K562 (cell line): ENCODE measurements around the gene BCR. TPM values are rescaled to one million over a fixed set of nuclear protein-coding genes. Genes with fewer than 3 reads are reported as not detected.

Experiments used
- ATAC-seq: fragments of 200-7000 bp; cut with Tn5 transposase; 3 replicates; pipeline ENCODE4 v1.9.1; 2020; ENCODE audit warnings: moderate library complexity
- Bru-seq: library from RNA; stranded (reverse); fragments of 400-500 nt; gene quantifications from one replicate; lab custom pipeline; 2021; lab: Mats Ljungman, UMichigan
- BruChase-seq, 2 experiments: library from RNA; stranded (reverse); fragments of 400-500 nt; gene quantifications; one replicate each; lab custom pipeline; 2021; lab: Mats Ljungman, UMichigan
- BruUV-seq: library from RNA; stranded (reverse); fragments of 400-500 nt; replicated peaks from 2 replicates; lab custom pipeline; 2021; lab: Mats Ljungman, UMichigan
- CTCF ChIA-PET: fragments of 300-600 bp; formaldehyde crosslinking; extraction: SDS; loops from one replicate; lab custom pipeline; 2021; ENCODE audit warnings: low intra/inter-chr PET ratio; lab: Yijun Ruan, JAX
- POLR2A ChIA-PET: fragments of 300-600, 350-650 bp; sonication (Branson Sonifier 250); formaldehyde crosslinking; extraction: SDS; loops from one replicate; lab custom pipeline; 2021; ENCODE audit warnings: antibody characterized with exemption, inconsistent platforms; lab: Yijun Ruan, JAX
- DNase-seq, 4 experiments: peaks; one replicate each; pipeline versions ENCODE4 v3.0.0 to v3.0.0-alpha.2; 2011 to 2018; ENCODE audit warnings: low spot score in 3 of 4, mixed read lengths in 3 of 4; ENCODE audit errors: extremely low read depth in 1 of 4
- FAIRE-seq: peaks from 2 replicates; lab custom pipeline; 2011; peaks lifted over from hg19 to GRCh38; lab: Jason Lieb, UNC
- H2AFZ ChIP-seq: 2 replicates; pipeline ENCODE4 v1.6.0; 2011; ENCODE audit warnings: low read depth, low read length, control low read depth, inconsistent platforms
- H3K27ac ChIP-seq: fragments of 200-600 bp; 3 replicates; pipeline ENCODE4 v1.8.0; 2011; ENCODE audit warnings: low read depth, mild to moderate bottlenecking, control low read depth, inconsistent platforms, low read length, moderate library complexity, mixed read lengths; ENCODE audit errors: extremely low read depth
- H3K27me3 ChIP-seq, 2 experiments: fragments of 300-600 bp in 1 of 2; 2 replicates in 1 of 2; 3 replicates in 1 of 2; pipeline versions ENCODE4 v1.6.0 to v1.8.0; 2011; ENCODE audit warnings: inconsistent platforms in 2 of 2, low read length in 2 of 2, mild to moderate bottlenecking in 1 of 2, mixed read lengths in 1 of 2, moderate library complexity in 1 of 2; ENCODE audit not compliant: control insufficient read depth in 2 of 2, insufficient read depth in 2 of 2
- H3K36me3 ChIP-seq: fragments of 300-600 bp; 3 replicates; pipeline ENCODE4 v1.8.0; 2011; ENCODE audit warnings: mild to moderate bottlenecking, low read length, inconsistent platforms; ENCODE audit not compliant: control insufficient read depth, insufficient read depth
- H3K4me1 ChIP-seq, 2 experiments: fragments of 200-600 bp in 1 of 2; replicated peaks in 1 of 2; 2 replicates in 1 of 2; 3 replicates in 1 of 2; pipeline versions ENCODE4 v1.5.1 to v1.8.0; 2011; ENCODE audit warnings: inconsistent platforms in 2 of 2, low read length in 2 of 2, mild to moderate bottlenecking in 1 of 2, mixed read lengths in 1 of 2, moderate library complexity in 1 of 2; ENCODE audit not compliant: control insufficient read depth in 2 of 2, insufficient read depth in 2 of 2
- H3K4me2 ChIP-seq: 2 replicates; pipeline ENCODE4 v1.6.1; 2011; ENCODE audit warnings: low read length, control low read depth, inconsistent platforms, mixed read lengths; ENCODE audit not compliant: insufficient read depth
- H3K4me3 ChIP-seq: fragments of 200-600 bp; sonication (generic), shearing (Covaris generic); 2 replicates; pipeline ENCODE4 v1.5.1; 2016; ENCODE audit warnings: control low read depth, inconsistent platforms
- H3K79me2 ChIP-seq: fragments of 200-600 bp; 3 replicates; pipeline ENCODE4 v1.8.0; 2011; ENCODE audit warnings: low read length, inconsistent platforms; ENCODE audit not compliant: control insufficient read depth, insufficient read depth
- H3K9ac ChIP-seq, 2 experiments: 2 replicates each; pipeline versions ENCODE4 v1.6.0 to v1.6.1; 2011; ENCODE audit warnings: low read depth in 2 of 2, low read length in 2 of 2, control low read depth in 1 of 2, inconsistent platforms in 1 of 2, mild to moderate bottlenecking in 1 of 2, mixed read lengths in 1 of 2; ENCODE audit not compliant: insufficient read depth in 1 of 2
- H3K9me1 ChIP-seq: one replicate; pipeline ENCODE4 v1.6.0; 2011; ENCODE audit warnings: inconsistent platforms, mild to moderate bottlenecking, low read length, moderate library complexity; ENCODE audit not compliant: control insufficient read depth, insufficient read depth
- H3K9me3 ChIP-seq: replicated peaks from 2 replicates; pipeline ENCODE4 v1.5.1; 2011; ENCODE audit warnings: low read depth, low read length, inconsistent platforms; ENCODE audit not compliant: control insufficient read depth, insufficient read depth
- H4K20me1 ChIP-seq: replicated peaks from 2 replicates; pipeline ENCODE4 v1.6.1; 2011; ENCODE audit warnings: low read length, inconsistent platforms, mixed read lengths; ENCODE audit not compliant: control insufficient read depth, insufficient read depth
- DPF2 ChIP-seq: fragments of 450-650 bp; IDR thresholded peaks from 2 replicates; pipeline ENCODE4 v1.6.1; 2016
- EHMT2 ChIP-seq: fragments of 450-650 bp; IDR thresholded peaks from 2 replicates; pipeline ENCODE4 v1.6.1; 2018; ENCODE audit warnings: antibody characterized with exemption
- NR1H2 ChIP-seq: sonication (generic); formaldehyde crosslinking; IDR thresholded peaks from 2 replicates; pipeline ENCODE4 v1.4.0; 2020; ENCODE audit warnings: mild to moderate bottlenecking, missing genetic modification reagents
- PHF8 ChIP-seq: fragments of 200-600 bp; sonication (generic); IDR thresholded peaks from 2 replicates; pipeline ENCODE4 v1.6.1; 2012; ENCODE audit warnings: mixed run types, mild to moderate bottlenecking, inconsistent platforms, low read length, moderate library complexity, borderline replicate concordance
- SRF ChIP-seq, 2 experiments: fragments of 250-450, 450-650 bp in 1 of 2; sonication (Bioruptor Pico) in 1 of 2; sonication (generic) in 1 of 2; formaldehyde crosslinking; IDR thresholded peaks; 2 replicates each; pipeline versions ENCODE4 v1.5.0 to v1.5.1; 2020 to 2022; ENCODE audit warnings: mild to moderate bottlenecking in 1 of 2, missing genetic modification reagents in 1 of 2
- STAG1 ChIP-seq: sonication (generic); formaldehyde crosslinking; IDR thresholded peaks from 2 replicates; pipeline ENCODE4 v1.5.0; 2020; ENCODE audit warnings: missing genetic modification reagents, borderline replicate concordance
- TEAD2 ChIP-seq: fragments of 450-650 bp; IDR thresholded peaks from 2 replicates; pipeline ENCODE4 v1.6.1; 2016; ENCODE audit warnings: missing genetic modification characterization, control low read depth, missing compliant biosample characterization
- XRCC5 ChIP-seq: fragments of 200-400 bp; formaldehyde crosslinking; IDR thresholded peaks from 2 replicates; pipeline ENCODE4 v1.6.1; 2017; ENCODE audit warnings: low read depth, mild to moderate bottlenecking, low read length
- WGBS: fragments of 100-300 bp; shearing (Covaris generic); methylation state at CpG from one replicate; pipeline ENCODE4 v1.1.6; 2016; ENCODE audit warnings: low coverage, mixed read lengths; ENCODE audit not compliant: insufficient coverage; ENCODE audit errors: missing lambda C conversion rate; 5-methylcytosine and 5-hydroxymethylcytosine counted together
- in situ Hi-C: fragments of 300-500 bp; cut with MboI; formaldehyde crosslinking; loops from 4 replicates; pipeline ENCODE4 v1.15.0; 2018; ENCODE audit warnings: inconsistent platforms, mixed read lengths
- intact Hi-C: fragments of 100-400 bp; cut with micrococcal nuclease; formaldehyde crosslinking; loops from 2 replicates; pipeline ENCODE4 v1.14.2; 2022
- long read RNA-seq, 3 experiments: library from polyadenylated mRNA in 2 of 3; library from RNA in 1 of 3; unstranded in 2 of 3; stranded (forward) in 1 of 3; transcript quantifications; one replicate each; pipeline ENCODE4 v2.0.0, GENCODE V29; 2019 to 2022
- polyA minus RNA-seq, 3 experiments: library from RNA; depleted of rRNA, polyadenylated mRNA; stranded (reverse); fragments of >200 nt; gene quantifications; 2 replicates each; pipeline ENCODE4 v1.2.3, GENCODE V29; 2011
- polyA plus RNA-seq, 8 experiments: library from polyadenylated mRNA; depleted of rRNA in 4 of 8; stranded (reverse) in 5 of 8; unstranded in 3 of 8; fragments of >200 nt; fragmentation: Nextera tagmentation in 2 of 8; fragmentation: Illumina TruSeq in 1 of 8; extraction: Ambion mirVana in 2 of 8; extraction: Trizol in 1 of 8; gene quantifications; 2 replicates each; pipeline versions ENCODE4 v1.2.1 to v1.2.3, GENCODE V29; 2011 to 2014; ENCODE audit warnings: inconsistent platforms in 1 of 8, missing spikeins in 1 of 8
- total RNA-seq, 7 experiments: library from RNA; depleted of rRNA in 6 of 7; stranded (reverse); fragments of >200 nt in 6 of 7; fragmentation: Illumina TruSeq in 2 of 7; extraction: Trizol in 2 of 7; gene quantifications; 2 replicates each; pipeline versions ENCODE4 v1.2.1 to v1.2.3, GENCODE V29; 2011 to 2021; ENCODE audit warnings: low replicate concordance in 1 of 7
- TF ChIP-seq, protein P1 (sequence below): sonication (generic); formaldehyde crosslinking; IDR thresholded peaks from 2 replicates; pipeline ENCODE4 v1.8.1; 2023; ENCODE audit warnings: mild to moderate bottlenecking, missing genetic modification reagents
- TF ChIP-seq, protein P2 (sequence below), 2 experiments: IDR thresholded peaks in 1 of 2; conservative IDR thresholded peaks in 1 of 2; 2 replicates each; pipeline ENCODE4 v1.6.1; 2016; ENCODE audit warnings: low read depth in 2 of 2, mild to moderate bottlenecking in 1 of 2, missing compliant biosample characterization in 1 of 2, missing genetic modification characterization in 1 of 2, moderate library complexity in 1 of 2

BCR gene
- 234 and 446 TPM in 2 replicates for total RNA-seq (2011; cell fraction: chromatin; rRNA removed; ENCODE audit: low replicate concordance)
- total RNA-seq (2011; cell fraction: nucleolus; rRNA removed): 279 and 314 TPM in 2 replicates
- 196 and 222 TPM in 2 replicates for total RNA-seq (2011; cell fraction: nucleoplasm; rRNA removed)
- 81.7 and 100 TPM in 2 replicates for total RNA-seq (2014; rRNA removed)
- total RNA-seq (2014; rRNA removed; fragmentation: Illumina TruSeq; extraction: Trizol): 27.5 and 45.6 TPM in 2 replicates
- 65.7 and 68.4 TPM in 2 replicates for total RNA-seq (2015; rRNA removed; fragmentation: Illumina TruSeq; extraction: Trizol)
- 144 and 150 TPM in 2 replicates for total RNA-seq (2021)
- polyA plus RNA-seq (2011; rRNA removed): 20.9 and 36.8 TPM in 2 replicates
- 26.4 and 31.1 TPM in 2 replicates for polyA plus RNA-seq (2011; cell fraction: cytosol; rRNA removed)
- polyA plus RNA-seq (2011; cell fraction: nucleus; rRNA removed): 57.9 and 76.9 TPM in 2 replicates
- polyA plus RNA-seq (2012): 73.9 and 75.3 TPM in 2 replicates
- 45.8 and 60.4 TPM in 2 replicates for polyA plus RNA-seq (2014; fragmentation: Illumina TruSeq; extraction: Trizol)
- polyA plus RNA-seq (2014; fragmentation: Nextera tagmentation; extraction: Ambion mirVana): under 1 TPM; 0.41 to 0.70 TPM
- 34.9 and 36.1 TPM in 2 replicates for polyA plus RNA-seq (2014; rRNA removed)
- polyA minus RNA-seq (2011; rRNA and poly(A)+ RNA removed): 113 and 124 TPM in 2 replicates
- polyA minus RNA-seq (2011; cell fraction: cytosol; rRNA and poly(A)+ RNA removed): 132 and 181 TPM in 2 replicates
- 138 and 300 TPM in 2 replicates for polyA minus RNA-seq (2011; cell fraction: nucleus; rRNA and poly(A)+ RNA removed)
- Bru-seq, nascent RNA: percentile 94 among the genes with signal in this experiment
- BruChase-seq, experiment 1, labeled RNA remaining after a 2-hour chase: percentile 89 among the genes with signal in this experiment
- percentile 84 among the genes with signal in this experiment for BruChase-seq, experiment 2, labeled RNA remaining after a 6-hour chase
- long read RNA-seq, experiment 1, full-length matches to known transcripts: 69 of 321 reads
- long read RNA-seq, experiment 1, partial matches to known transcripts: 76 of 321 reads
- long read RNA-seq, experiment 1, other reads (novel, unspliced or antisense): 176 of 321 reads
- long read RNA-seq, experiment 2, full-length matches to known transcripts: 14 of 51 reads
- long read RNA-seq, experiment 2, partial matches to known transcripts: 24 of 51 reads
- long read RNA-seq, experiment 2, other reads (novel, unspliced or antisense): 13 of 51 reads
- long read RNA-seq, experiment 3, partial matches to known transcripts: 1 of 4 reads
- long read RNA-seq, experiment 3, other reads (novel, unspliced or antisense): 3 of 4 reads

DNA sequence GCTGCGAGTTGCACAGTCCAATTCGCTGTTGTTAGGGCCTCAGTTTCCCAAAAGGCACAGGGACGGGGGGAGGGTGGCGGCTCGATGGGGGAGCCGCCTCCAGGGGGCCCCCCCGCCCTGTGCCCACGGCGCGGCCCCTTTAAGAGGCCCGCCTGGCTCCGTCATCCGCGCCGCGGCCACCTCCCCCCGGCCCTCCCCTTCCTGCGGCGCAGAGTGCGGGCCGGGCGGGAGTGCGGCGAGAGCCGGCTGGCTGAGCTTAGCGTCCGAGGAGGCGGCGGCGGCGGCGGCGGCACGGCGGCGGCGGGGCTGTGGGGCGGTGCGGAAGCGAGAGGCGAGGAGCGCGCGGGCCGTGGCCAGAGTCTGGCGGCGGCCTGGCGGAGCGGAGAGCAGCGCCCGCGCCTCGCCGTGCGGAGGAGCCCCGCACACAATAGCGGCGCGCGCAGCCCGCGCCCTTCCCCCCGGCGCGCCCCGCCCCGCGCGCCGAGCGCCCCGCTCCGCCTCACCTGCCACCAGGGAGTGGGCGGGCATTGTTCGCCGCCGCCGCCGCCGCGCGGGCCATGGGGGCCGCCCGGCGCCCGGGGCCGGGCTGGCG, at the start of gene BCR:
TSS of gene BCR (plus strand) at position 209 of the 592 bp plus-strand sequence. CDS start 452 bp downstream, outside the sequence.
- Histone ChIP-seq H4K20me1 (peaks cover 42% of the 10 kb centered on the region), H3K4me1 (peaks cover 77 to 85% of the 10 kb centered on the region in 2 experiments), H2AFZ (peak within 1 kb of the TSS; percentile 95), H3K27ac (peak within 1 kb of the TSS; percentile 66), H3K4me3 (peak within 1 kb of the TSS; percentile 46), H3K9ac (peak within 1 kb of the TSS; percentile 68 to 95), H3K79me2 (peaks cover 47% of the 10 kb centered on the region), H3K36me3 (peaks cover 38% of the 10 kb centered on the region), H3K4me2 (peak within 1 kb of the TSS; percentile 80), H3K9me3 (peaks cover 16% of the 10 kb centered on the region), H3K27me3 (no peaks in the 10 kb centered on the region), H3K9me1 (peaks cover 40% of the 10 kb centered on the region)
- in situ Hi-C loops: no loop called here
- POLR2A ChIA-PET: interaction anchor here (0.6 to 86.5 kb wide), 17 partner anchors 6 to 411 kb away, joined by 3 to 3476 read pairs (median 8); partner anchors contain the start of genes BCR, RAB36 and RSPH14
- peak in 3 of 4 experiments; percentile 100 for DNase-seq
- intact Hi-C loops: loop anchor here (1.0 kb wide), 1 partner anchor 35 kb away; the partner anchor contains the start of gene RAB36
- no peak for FAIRE-seq
- CTCF ChIA-PET: interaction anchor here (1.2 to 11.5 kb wide), 6 partner anchors 23 to 221 kb away, joined by 3 to 800 read pairs (median 6); no protein-coding TSS in a partner anchor
- under 1% methylated on average over 88 of the region's 88 CpGs for WGBS
- ATAC-seq: peak; percentile 87
- BruUV-seq: no TSS peak
- TF ChIP-seq NR1H2 (CRISPR knock-in tag): no peak
- TF ChIP-seq PHF8: no peak
- TF ChIP-seq SRF (CRISPR knock-in tag; IDR thresholded peaks at IDR 0.05): no peak
- TF ChIP-seq TEAD2: no peak
- TF ChIP-seq, protein P1, sequence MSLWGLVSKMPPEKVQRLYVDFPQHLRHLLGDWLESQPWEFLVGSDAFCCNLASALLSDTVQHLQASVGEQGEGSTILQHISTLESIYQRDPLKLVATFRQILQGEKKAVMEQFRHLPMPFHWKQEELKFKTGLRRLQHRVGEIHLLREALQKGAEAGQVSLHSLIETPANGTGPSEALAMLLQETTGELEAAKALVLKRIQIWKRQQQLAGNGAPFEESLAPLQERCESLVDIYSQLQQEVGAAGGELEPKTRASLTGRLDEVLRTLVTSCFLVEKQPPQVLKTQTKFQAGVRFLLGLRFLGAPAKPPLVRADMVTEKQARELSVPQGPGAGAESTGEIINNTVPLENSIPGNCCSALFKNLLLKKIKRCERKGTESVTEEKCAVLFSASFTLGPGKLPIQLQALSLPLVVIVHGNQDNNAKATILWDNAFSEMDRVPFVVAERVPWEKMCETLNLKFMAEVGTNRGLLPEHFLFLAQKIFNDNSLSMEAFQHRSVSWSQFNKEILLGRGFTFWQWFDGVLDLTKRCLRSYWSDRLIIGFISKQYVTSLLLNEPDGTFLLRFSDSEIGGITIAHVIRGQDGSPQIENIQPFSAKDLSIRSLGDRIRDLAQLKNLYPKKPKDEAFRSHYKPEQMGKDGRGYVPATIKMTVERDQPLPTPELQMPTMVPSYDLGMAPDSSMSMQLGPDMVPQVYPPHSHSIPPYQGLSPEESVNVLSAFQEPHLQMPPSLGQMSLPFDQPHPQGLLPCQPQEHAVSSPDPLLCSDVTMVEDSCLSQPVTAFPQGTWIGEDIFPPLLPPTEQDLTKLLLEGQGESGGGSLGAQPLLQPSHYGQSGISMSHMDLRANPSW (CRISPR knock-in tag): peak; percentile 34; the same call in 1 of the 2 replicates
- no peak for TF ChIP-seq XRCC5
- TF ChIP-seq, protein P2, sequence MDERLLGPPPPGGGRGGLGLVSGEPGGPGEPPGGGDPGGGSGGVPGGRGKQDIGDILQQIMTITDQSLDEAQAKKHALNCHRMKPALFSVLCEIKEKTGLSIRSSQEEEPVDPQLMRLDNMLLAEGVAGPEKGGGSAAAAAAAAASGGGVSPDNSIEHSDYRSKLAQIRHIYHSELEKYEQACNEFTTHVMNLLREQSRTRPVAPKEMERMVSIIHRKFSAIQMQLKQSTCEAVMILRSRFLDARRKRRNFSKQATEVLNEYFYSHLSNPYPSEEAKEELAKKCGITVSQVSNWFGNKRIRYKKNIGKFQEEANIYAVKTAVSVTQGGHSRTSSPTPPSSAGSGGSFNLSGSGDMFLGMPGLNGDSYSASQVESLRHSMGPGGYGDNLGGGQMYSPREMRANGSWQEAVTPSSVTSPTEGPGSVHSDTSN (CRISPR knock-in tag; IDR thresholded peaks at IDR 0.05; ENCODE audit: low read depth): no peak
- TF ChIP-seq, protein P2 (tag; conservative IDR thresholded peaks at IDR 0.05; ENCODE audit: low read depth): no peak
- TF ChIP-seq EHMT2: no peak
- no peak for TF ChIP-seq DPF2
- no peak for TF ChIP-seq STAG1 (CRISPR knock-in tag)
